WERI-Rb-1 (cell line): ENCODE results near the gene AVL9.
"Not testable (repeated sequence)": the region's sequence is repeated elsewhere in the genome, so short reads cannot be mapped to it uniquely, and the experiment has no call there.

Experiments
- DNase-seq: peaks from one replicate; pipeline ENCODE4 v3.0.0-alpha.2; 2020
- H3K27ac ChIP-seq: fragments of 250-450 bp; sonication (Bioruptor Pico); 2 replicates; pipeline ENCODE4 v1.5.1; 2020; ENCODE audit warnings: mild to moderate bottlenecking, moderate library complexity
- H3K27me3 ChIP-seq: fragments of 250-450 bp; sonication (Bioruptor Pico); 2 replicates; pipeline ENCODE4 v1.5.1; 2021; ENCODE audit warnings: mild to moderate bottlenecking, low read depth, moderate library complexity; ENCODE audit not compliant: insufficient read depth, severe bottlenecking
- H3K36me3 ChIP-seq: fragments of 250-450 bp; sonication (Bioruptor Pico); 2 replicates; pipeline ENCODE4 v1.5.1; 2020; ENCODE audit warnings: mild to moderate bottlenecking, moderate library complexity
- H3K4me3 ChIP-seq: 2 replicates; pipeline ENCODE4 v1.5.1; 2011; ENCODE audit warnings: low read depth, mild to moderate bottlenecking, control low read depth, low read length
- H3K9me3 ChIP-seq: fragments of 250-450 bp; sonication (Bioruptor Pico); 2 replicates; pipeline ENCODE4 v1.5.1; 2021; ENCODE audit warnings: mild to moderate bottlenecking, moderate library complexity; ENCODE audit not compliant: severe bottlenecking
- TF ChIP-seq, protein P1 (sequence below): IDR thresholded peaks from 2 replicates; pipeline ENCODE4 v1.5.1; 2011; ENCODE audit warnings: low read depth, mild to moderate bottlenecking, control low read depth, inconsistent platforms, low read length

Gene AVL9

GRCh38 chr7:32481921-32482320, 13.4 kb upstream of the AVL9 start:
- no peaks in the 10 kb centered on the region for H3K27me3 ChIP-seq
- H3K36me3 ChIP-seq, result peaks cover 17% of the 10 kb centered on the region
- H3K9me3 ChIP-seq, result no peaks in the 10 kb centered on the region
- no peak overlapping the region for H3K4me3 ChIP-seq
- DNase-seq, result no peak
- TF ChIP-seq, protein P1, sequence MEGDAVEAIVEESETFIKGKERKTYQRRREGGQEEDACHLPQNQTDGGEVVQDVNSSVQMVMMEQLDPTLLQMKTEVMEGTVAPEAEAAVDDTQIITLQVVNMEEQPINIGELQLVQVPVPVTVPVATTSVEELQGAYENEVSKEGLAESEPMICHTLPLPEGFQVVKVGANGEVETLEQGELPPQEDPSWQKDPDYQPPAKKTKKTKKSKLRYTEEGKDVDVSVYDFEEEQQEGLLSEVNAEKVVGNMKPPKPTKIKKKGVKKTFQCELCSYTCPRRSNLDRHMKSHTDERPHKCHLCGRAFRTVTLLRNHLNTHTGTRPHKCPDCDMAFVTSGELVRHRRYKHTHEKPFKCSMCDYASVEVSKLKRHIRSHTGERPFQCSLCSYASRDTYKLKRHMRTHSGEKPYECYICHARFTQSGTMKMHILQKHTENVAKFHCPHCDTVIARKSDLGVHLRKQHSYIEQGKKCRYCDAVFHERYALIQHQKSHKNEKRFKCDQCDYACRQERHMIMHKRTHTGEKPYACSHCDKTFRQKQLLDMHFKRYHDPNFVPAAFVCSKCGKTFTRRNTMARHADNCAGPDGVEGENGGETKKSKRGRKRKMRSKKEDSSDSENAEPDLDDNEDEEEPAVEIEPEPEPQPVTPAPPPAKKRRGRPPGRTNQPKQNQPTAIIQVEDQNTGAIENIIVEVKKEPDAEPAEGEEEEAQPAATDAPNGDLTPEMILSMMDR, result no peak
- no peak overlapping the region for H3K27ac ChIP-seq

DNA sequence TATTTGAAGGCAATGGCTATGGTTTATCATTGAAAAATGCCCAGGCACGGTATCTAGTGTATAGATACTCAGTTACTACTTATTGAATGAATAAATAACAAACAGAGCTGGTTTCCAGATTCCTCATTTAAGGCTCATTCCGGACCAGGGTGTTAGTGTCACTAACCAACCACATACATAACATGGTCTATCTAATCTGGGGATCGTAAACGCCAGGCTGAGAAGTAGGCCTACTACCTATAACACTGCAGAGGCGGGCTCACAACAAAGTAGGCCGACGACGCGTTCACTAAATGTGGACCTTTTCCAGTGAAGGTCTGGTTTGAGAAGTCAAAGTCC, 5.5 kb upstream of the AVL9 start:
- no peaks in the 10 kb centered on the region for H3K9me3 ChIP-seq
- H3K4me3 ChIP-seq, result peak overlapping the region; percentile 89
- H3K36me3 ChIP-seq, result peaks cover 37% of the 10 kb centered on the region
- H3K27me3 ChIP-seq, result no peaks in the 10 kb centered on the region
- TF ChIP-seq, protein P1, result no peak
- peak overlapping the region; percentile 89 for H3K27ac ChIP-seq
- DNase-seq, result no peak

DNA sequence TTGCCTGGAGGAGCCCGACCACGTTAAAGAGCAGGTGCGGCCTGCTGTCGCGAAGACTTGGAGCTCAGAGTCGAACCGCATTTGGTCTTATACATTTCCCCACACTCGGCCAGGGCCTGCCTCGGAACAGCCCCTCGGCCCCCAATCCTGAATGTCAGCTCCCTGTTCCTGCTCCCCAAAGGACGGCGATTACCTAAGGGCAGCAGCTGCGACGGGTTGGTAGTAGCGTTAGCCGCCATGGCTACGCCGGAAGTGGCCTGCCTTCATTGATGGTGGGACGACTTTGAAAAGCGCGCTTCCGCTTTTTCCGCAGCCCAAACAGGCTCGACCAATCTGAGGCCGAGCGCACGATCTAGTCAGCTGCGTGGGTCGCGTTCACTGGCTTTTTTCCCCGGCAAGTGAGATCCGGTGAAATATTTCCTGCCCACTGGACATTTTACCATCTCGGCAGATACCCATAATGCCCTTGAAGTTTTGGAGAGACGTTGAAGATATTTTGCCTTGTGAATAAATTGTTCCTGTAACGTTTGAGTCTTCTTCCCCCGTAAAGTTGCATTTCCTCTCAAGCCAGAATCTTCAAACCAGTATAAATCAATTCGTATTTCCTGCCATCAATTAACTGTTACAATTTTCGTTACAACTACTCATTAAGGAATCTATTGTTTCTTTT, 5.0 kb upstream of the AVL9 start, which contains the start of gene LSM5:
Gene LSM5 (minus strand): TSS at position 254 of the 670 bp plus-strand sequence. CDS start 15 bp downstream, at position 239.
- Histone ChIP-seq H3K4me3 (peak within 1 kb of the TSS; percentile 89), H3K36me3 (peaks cover 32% of the 10 kb centered on the region), H3K27ac (peak within 1 kb of the TSS; percentile 89), H3K27me3 (no peaks in the 10 kb centered on the region), H3K9me3 (no peaks in the 10 kb centered on the region)
- TF ChIP-seq, protein P1, result no peak
- peak; percentile 92 for DNase-seq

- no peak for DNase-seq
- Histone ChIP-seq H3K36me3 (peaks cover 5% of the 10 kb centered on the region), H3K27ac (peak overlapping the region; percentile 54), H3K4me3 (peak overlapping the region; percentile 92), H3K27me3 (no peaks in the 10 kb centered on the region), H3K9me3 (peaks cover 3% of the 10 kb centered on the region)
- TF ChIP-seq, protein P1, result no peak
These were observed 367 bp upstream of the AVL9 start for GRCh38 chr7:32494946-32495297.

GRCh38 chr7:32496052-32496813, 944 bp downstream of the AVL9 start:
- peaks cover 3% of the 10 kb centered on the region for H3K36me3 ChIP-seq
- H3K27ac ChIP-seq, result peak overlapping the region; percentile 94
- H3K27me3 ChIP-seq, result no peaks in the 10 kb centered on the region
- peaks cover 3% of the 10 kb centered on the region for H3K9me3 ChIP-seq
- peak overlapping the region; percentile 92 for H3K4me3 ChIP-seq
- TF ChIP-seq, protein P1, result no peak
- no peak for DNase-seq

GRCh38 chr7:32499755-32500154, 4.5 kb downstream of the AVL9 start:
- not testable (repeated sequence) for H3K4me3 ChIP-seq, H3K9me3 ChIP-seq, H3K36me3 ChIP-seq, H3K27ac ChIP-seq, DNase-seq, H3K27me3 ChIP-seq

- H3K27me3 ChIP-seq, H3K27ac ChIP-seq, H3K36me3 ChIP-seq, DNase-seq, H3K9me3 ChIP-seq, H3K4me3 ChIP-seq: not testable (repeated sequence)
These were observed 4.9 kb downstream of the AVL9 start for GRCh38 chr7:32500216-32500615.
